Esophagus (tissue), 2 donors: ENCODE measurements around the gene CBLN3. TPM values are rescaled to one million over a fixed set of nuclear protein-coding genes. Genes with fewer than 3 reads are reported as not detected.
A peak's percentile ranks its signal among the peaks of the same experiment; 100 is the strongest.

Experiments
- H3K27ac ChIP-seq, 2 donors: one replicate each; pipeline ENCODE4 v1.5.1; 2013; ENCODE audit warnings: low read depth in 2 of 2, mild to moderate bottlenecking in 2 of 2, inconsistent platforms in 1 of 2, low read length in 1 of 2, moderate library complexity in 1 of 2
- H3K27me3 ChIP-seq, 2 donors: one replicate each; pipeline ENCODE4 v1.6.1; 2013; ENCODE audit warnings: low read length in 2 of 2, control low read depth in 1 of 2, mild to moderate bottlenecking in 1 of 2; ENCODE audit not compliant: insufficient read depth in 2 of 2, control insufficient read depth in 1 of 2
- H3K36me3 ChIP-seq, 2 donors: one replicate each; pipeline ENCODE4 v1.6.1; 2013; ENCODE audit warnings: low read length in 1 of 2; ENCODE audit not compliant: control insufficient read depth in 2 of 2, insufficient read depth in 2 of 2
- H3K4me1 ChIP-seq, 2 donors: one replicate each; pipeline ENCODE4 v1.6.1; 2013; ENCODE audit warnings: low read length in 1 of 2; ENCODE audit not compliant: control insufficient read depth in 2 of 2, insufficient read depth in 2 of 2
- H3K4me3 ChIP-seq, 2 donors: one replicate each; pipeline ENCODE4 v1.5.1; 2013; ENCODE audit warnings: low read length in 2 of 2, mild to moderate bottlenecking in 2 of 2, low read depth in 1 of 2, moderate library complexity in 1 of 2
- H3K9me3 ChIP-seq, 2 donors: one replicate each; pipeline ENCODE4 v1.6.1; 2013; ENCODE audit warnings: mild to moderate bottlenecking in 2 of 2, low read depth in 1 of 2, low read length in 1 of 2, moderate library complexity in 1 of 2; ENCODE audit not compliant: control insufficient read depth in 2 of 2, insufficient read depth in 1 of 2
- WGBS, 2 donors: extraction: QIAGEN DNeasy Blood & Tissue Kit; methylation state at CpG; one replicate each; pipeline ENCODE4 v1.1.7; 2013; 5-methylcytosine and 5-hydroxymethylcytosine counted together
- polyA plus RNA-seq, 2 donors: library from polyadenylated mRNA; stranded (reverse); fragments of 200-250 nt; gene quantifications; one replicate each; pipeline ENCODE4 v1.2.3, GENCODE V29; 2013
- donor health status: healthy with polysubstance abuse.
- donor health status: Bipolar disorder and iron deficiency.

Gene CBLN3
- polyA plus RNA-seq, 2 donors: 0.75 to 0.86 TPM

DNA sequence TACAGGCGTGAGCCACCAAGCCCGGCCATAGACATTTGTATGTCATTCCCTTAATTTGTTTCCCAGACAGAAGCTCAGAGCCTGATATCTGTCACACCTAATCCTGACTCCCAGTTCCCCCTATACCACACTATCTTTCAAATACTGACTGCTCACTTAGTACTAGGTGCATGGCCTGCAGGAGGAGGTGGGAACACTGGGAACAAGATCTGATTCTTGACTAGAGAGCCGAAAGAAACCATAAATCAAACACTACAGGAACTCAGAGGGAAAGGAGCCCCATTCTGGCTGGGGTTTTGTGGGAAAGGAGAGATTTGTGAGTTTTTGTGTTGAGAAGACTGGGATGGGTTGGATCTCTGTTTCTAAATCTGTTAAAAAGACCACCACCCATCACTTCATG, 5.2 kb upstream of the CBLN3 start:
- H3K4me3 ChIP-seq: no peak overlapping the region
- H3K4me1 ChIP-seq: peaks cover 4 to 21% of the 10 kb centered on the region in 2 donors
- H3K27me3 ChIP-seq: no peaks in the 10 kb centered on the region
- no peaks in the 10 kb centered on the region for H3K9me3 ChIP-seq
- H3K36me3 ChIP-seq: peaks cover 10 to 40% of the 10 kb centered on the region in 2 donors
- no peak overlapping the region for H3K27ac ChIP-seq
- 77 to 85% methylated on average over 3 of the region's 3 CpGs for WGBS, 2 donors

DNA sequence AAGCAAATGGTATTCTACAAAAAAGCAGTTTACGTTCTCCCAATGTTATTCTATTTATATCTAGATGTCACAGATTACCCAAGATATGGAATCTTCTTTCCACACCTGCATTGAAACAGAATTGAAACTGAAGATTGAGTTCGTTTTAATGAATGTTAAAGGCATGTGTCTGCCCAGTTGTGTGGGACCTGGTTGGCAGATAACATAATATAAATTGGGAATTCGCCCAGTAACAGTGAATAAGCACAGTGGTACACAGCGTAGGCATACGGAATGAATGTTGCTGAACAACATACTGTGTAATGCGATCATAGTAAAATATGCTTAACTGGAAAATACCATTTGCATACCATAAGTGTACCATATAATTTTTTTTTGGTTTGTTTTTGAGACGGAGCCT, 4.6 kb upstream of the CBLN3 start:
- H3K36me3 ChIP-seq: peaks cover 10 to 36% of the 10 kb centered on the region in 2 donors

DNA sequence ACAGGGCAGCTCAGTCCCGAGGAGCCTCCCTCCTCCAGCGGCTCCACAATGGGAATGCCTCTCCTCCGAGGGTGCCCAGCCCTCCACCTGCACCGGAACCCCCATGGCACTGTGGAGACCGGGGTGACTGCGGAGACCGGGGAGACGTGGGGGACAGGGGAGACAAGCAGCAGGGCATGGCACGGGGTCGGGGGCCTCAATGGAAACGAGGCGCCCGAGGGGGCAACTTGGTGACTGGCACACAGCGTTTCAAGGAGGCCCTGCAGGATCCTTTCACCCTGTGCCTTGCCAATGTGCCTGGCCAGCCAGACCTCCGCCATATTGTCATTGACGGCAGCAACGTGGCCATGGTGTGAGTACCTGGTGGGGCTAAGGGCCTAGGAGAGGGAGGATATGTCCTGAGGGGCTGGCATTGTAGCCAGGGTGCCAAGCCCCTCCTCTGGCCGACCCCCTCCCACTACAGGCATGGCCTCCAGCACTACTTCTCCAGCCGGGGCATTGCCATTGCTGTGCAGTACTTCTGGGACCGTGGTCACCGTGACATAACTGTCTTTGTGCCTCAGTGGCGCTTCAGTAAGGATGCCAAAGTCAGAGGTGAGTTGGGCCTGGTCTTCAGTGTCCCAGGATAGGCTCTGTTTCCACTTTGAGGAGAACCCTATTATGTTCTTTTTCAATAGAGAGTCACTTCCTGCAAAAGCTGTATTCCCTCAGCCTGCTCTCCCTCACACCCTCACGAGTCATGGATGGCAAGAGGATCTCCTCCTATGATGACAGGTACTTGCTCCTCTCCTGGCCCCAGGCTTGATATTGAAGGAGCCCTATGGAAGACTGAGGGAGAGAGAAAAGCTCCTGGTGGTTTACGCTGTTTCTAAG, 3.0 kb upstream of the CBLN3 start:
- Histone ChIP-seq H3K9me3 (no peaks in the 10 kb centered on the region), H3K4me3 (no peak overlapping the region), H3K27ac (peak overlapping the region in 1 of 2 donors; percentile 47), H3K36me3 (peaks cover 8 to 27% of the 10 kb centered on the region in 2 donors), H3K27me3 (no peaks in the 10 kb centered on the region), H3K4me1 (peaks cover 4 to 31% of the 10 kb centered on the region in 2 donors)
- 74 to 79% methylated on average over 23 to 24 of the region's 24 CpGs for WGBS, 2 donors

More for the DNA sequence above, 4.6 kb upstream of the CBLN3 start:
- Histone ChIP-seq H3K27me3 (no peaks in the 10 kb centered on the region), H3K4me1 (peaks cover 4 to 27% of the 10 kb centered on the region in 2 donors), H3K9me3 (no peaks in the 10 kb centered on the region), H3K4me3 (no peak overlapping the region), H3K27ac (no peak overlapping the region)
- WGBS, 2 donors: 74% methylated on average over 7 of the region's 7 CpGs

GRCh38 chr14:24431569-24432258, 2.2 kb upstream of the CBLN3 start:
- Histone ChIP-seq H3K27me3 (no peaks in the 10 kb centered on the region), H3K9me3 (no peaks in the 10 kb centered on the region), H3K4me1 (peaks cover 4 to 37% of the 10 kb centered on the region in 2 donors), H3K4me3 (peak overlapping the region; percentile 9 to 85), H3K27ac (peak overlapping the region; percentile 99), H3K36me3 (peaks cover 4 to 19% of the 10 kb centered on the region in 2 donors)
- whole genome bisulfite sequencing, 2 donors: 18 to 31% methylated on average over 15 of the region's 15 CpGs

GRCh38 chr14:24430682-24431568, 1.5 kb upstream of the CBLN3 start:
- Histone ChIP-seq H3K27me3 (no peaks in the 10 kb centered on the region), H3K4me1 (peaks cover 4 to 37% of the 10 kb centered on the region in 2 donors), H3K36me3 (peaks cover 4 to 19% of the 10 kb centered on the region in 2 donors), H3K27ac (peak overlapping the region; percentile 99), H3K9me3 (no peaks in the 10 kb centered on the region), H3K4me3 (peak overlapping the region; percentile 78 to 85)
- WGBS, 2 donors: 8 to 9% methylated on average over 17 to 19 of the region's 19 CpGs

GRCh38 chr14:24430143-24430681, 744 bp upstream of the CBLN3 start:
- Histone ChIP-seq H3K27ac (peak overlapping the region; percentile 99), H3K9me3 (no peaks in the 10 kb centered on the region), H3K4me1 (peaks cover 4 to 37% of the 10 kb centered on the region in 2 donors), H3K27me3 (no peaks in the 10 kb centered on the region), H3K4me3 (peak overlapping the region; percentile 78 to 85), H3K36me3 (peaks cover 4 to 19% of the 10 kb centered on the region in 2 donors)
- WGBS, 2 donors: 1 to 2% methylated on average over 7 to 28 of the region's 28 CpGs

GRCh38 chr14:24428628-24429394, 657 bp downstream of the CBLN3 start:
- H3K4me1 ChIP-seq: peaks cover 4 to 37% of the 10 kb centered on the region in 2 donors
- 84 to 91% methylated on average over 16 to 18 of the region's 18 CpGs for WGBS, 2 donors
- no peaks in the 10 kb centered on the region for H3K27me3 ChIP-seq
- peak overlapping the region; percentile 99 for H3K27ac ChIP-seq
- H3K4me3 ChIP-seq: no peak overlapping the region
- H3K36me3 ChIP-seq: peaks cover 4 to 17% of the 10 kb centered on the region in 2 donors
- no peaks in the 10 kb centered on the region for H3K9me3 ChIP-seq

DNA sequence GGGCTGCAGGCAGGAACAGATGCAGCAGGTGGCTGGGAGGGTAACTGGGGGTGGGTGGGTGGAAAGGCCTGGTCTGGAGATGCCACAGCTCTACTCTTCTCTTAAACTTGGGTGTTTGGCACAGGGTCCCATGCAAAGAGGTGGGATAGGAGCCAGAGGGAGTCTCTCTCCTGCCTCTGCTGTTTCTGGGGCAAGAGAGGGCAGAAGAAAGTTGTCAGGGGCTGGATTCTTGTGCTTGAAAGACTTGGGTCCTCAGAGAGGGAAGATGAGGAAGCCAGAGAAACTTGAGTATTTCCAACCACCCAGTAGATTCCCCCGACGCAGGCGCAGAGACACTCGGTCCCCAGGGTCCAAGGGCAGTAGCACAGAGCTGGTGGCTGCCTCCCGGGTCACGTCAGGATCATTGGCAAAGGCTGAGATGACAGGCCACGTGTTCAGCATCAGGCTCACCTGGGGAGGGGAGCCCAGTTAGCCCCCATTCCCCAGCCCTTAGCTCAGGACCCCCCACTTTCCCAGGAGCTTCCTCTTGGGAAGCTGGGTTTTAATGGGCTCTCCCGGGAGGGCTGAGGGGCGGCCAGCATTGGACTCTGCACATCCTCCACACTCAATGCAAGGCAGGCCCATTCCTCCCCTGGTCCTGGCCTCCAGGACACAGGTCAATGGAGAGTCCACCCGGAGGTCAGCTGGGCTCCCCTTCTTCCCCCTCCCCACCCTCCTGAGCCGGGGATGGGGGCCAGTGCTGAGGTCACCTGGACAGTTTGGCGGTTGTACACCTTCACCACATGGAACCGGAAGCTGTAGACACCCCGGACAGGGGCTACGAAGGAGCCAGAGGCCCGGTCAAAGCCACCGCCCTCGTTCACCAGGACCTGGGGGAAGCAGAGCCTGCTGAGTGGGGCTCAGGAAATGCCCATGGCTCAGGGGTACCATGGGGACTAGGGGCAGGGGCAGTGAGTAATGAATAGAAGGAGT, 1.6 kb downstream of the CBLN3 start:
- H3K27ac ChIP-seq: peak overlapping the region in 1 of 2 donors; percentile 14
- H3K4me3 ChIP-seq: no peak overlapping the region
- no peaks in the 10 kb centered on the region for H3K27me3 ChIP-seq
- peaks cover 4 to 37% of the 10 kb centered on the region in 2 donors for H3K4me1 ChIP-seq
- 78 to 88% methylated on average over 18 of the region's 18 CpGs for WGBS, 2 donors
- H3K9me3 ChIP-seq: no peaks in the 10 kb centered on the region
- H3K36me3 ChIP-seq: peaks cover 2 to 12% of the 10 kb centered on the region in 2 donors
